ENCODE data around the gene LRG1.
A peak's percentile ranks its signal among the peaks of the same experiment; 100 is the strongest.

LRG1 gene

DNA sequence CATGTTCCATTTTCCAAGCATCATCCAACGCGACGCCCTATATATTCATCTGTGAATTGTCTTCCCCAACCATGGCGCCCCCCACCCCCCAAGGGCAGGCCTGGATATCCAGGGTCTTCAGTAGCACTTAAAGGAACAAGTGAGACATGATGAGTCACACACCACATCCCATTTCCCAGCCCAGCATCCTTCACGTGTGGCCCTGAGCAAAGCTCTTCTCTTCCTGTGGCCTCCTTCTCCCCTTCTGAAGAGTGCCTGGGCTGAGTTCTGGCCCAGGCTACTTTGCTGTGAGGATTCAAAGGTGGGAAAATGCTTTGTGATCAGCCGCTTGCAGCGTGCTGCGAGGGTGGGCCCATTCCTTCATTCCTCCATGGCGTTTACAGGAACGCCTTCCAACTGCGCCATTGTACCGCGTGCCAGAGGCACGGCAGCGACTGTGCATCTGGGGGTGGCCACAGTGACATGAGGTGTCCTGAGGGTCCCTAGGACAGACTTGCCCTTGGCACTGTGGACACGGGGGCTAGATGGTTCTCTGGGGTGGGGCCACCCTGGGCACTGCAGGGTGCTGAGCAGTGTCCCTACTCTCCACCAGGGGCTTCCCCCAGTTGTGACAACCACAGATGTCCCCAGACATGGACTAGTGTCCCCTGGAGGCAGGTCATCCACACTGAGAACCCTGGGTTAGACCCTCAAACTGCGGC, 33.2 kb downstream of the LRG1 start:
- DNase-seq: peak; percentile 38

DNA sequence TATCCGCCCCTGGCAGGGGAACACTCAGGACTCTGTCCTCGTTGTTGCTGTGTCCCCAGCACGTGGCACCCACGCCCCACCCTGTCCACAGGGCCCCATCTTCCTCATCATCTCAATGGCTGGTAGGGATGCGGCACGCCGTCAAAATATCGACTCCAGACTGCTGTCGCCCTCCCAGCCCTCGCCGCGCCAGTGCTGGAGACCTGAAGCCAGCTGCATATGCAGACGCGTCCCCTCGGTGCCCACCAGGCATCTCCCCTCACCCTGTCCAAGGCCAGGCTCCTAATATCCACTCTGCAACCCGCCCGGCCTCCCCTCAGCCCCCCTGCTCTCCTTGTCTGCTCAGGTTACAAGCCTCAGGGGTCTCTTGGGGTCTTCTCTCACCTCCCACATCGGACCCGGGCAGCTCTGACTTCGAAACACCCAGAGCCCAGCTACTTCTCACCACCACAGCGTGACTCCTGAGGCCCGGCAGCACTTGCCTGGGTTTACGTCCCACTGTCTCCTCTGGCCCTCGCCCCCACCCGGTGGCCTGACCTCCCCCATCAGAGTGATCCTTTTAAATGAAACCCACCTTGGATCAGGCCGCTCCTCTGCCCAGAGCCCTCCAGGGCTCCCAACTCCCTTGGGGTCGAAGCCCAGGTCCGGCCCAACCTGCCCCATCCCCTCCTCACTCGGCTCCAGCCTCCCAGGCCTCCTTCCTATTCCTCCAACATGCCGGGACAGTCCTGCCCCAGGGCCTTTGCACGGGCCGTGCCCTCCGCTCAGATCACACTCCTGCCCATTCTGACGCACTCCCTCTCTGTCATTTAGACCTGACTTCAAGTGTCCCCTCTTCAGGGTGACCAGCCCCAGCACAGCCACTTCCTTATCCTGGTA, 34.0 kb downstream of the LRG1 start:
- DNase-seq: no peak

DNA sequence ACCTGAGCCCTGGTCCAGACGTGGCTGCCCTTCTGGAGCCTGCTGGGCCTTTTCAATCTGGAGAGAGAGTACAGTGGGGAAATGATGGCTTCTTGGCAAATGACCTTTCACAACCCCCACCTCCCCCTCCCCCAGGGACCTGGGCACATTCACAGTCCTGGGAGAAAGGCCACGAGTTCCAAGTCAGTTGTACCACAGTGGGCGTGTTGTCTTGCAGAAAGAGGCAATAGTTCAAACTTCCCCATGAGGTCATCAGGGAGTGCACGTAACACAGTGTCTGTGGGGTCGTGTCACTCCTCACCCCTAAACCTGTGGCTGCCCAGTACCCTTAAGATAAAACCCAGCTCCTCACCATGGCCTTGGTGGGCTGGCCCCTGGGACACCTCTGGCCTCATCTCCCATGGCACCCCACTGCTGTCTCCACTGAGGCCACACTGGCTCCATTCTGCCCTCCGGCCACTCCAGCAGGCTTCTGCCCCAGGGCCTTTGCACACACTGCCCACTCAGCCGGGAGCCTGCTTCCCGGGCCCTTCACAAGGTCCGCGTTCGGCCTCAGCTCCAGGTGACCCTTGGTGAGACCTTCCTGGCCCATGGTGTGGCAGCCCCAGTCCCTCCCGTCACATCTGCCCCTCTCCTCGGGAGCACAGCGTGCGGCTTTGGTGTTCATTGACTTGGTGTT, 34.8 kb downstream of the LRG1 start:
- no peak for DNase-seq

DNA sequence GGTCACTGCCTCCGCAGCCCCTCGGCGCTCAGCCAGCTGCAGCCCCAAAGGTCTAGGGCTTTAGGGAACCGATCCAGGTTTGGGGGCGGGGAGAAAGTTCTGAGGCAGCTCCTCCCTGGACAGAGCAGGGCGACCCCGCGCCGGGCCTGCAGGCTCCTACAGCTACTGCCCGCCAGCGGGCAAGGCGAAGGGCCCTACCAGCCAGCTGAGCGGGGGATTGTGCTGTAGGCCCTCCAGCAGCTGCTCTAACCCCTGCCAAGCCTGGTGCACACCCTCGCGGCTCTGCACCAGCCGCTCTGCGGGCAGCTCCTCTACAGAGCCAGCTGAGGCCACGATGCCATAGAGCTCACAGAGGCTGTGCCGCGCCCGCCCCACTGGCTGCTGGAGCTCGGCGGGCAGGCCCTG, 35.5 kb downstream of the LRG1 start:
- DNase-seq: no peak

DNA sequence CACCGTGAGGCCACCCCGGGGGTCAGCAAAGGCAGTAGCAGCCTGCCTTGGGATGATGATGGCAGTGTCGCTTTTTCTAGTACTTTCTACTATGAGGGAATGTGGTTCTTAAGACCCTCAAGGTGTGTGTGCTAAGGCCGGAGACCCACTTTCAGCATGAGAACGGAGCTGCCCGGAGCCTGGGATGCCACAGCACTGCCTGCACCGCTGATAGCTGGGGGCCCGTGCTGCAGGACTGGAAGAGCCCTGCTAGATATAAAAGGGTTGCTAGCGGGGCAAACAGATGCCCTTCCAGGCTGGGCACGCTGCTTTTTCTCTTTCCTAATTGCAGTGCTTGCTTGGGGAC, 36.0 kb downstream of the LRG1 start:
- DNase-seq: no peak

DNA sequence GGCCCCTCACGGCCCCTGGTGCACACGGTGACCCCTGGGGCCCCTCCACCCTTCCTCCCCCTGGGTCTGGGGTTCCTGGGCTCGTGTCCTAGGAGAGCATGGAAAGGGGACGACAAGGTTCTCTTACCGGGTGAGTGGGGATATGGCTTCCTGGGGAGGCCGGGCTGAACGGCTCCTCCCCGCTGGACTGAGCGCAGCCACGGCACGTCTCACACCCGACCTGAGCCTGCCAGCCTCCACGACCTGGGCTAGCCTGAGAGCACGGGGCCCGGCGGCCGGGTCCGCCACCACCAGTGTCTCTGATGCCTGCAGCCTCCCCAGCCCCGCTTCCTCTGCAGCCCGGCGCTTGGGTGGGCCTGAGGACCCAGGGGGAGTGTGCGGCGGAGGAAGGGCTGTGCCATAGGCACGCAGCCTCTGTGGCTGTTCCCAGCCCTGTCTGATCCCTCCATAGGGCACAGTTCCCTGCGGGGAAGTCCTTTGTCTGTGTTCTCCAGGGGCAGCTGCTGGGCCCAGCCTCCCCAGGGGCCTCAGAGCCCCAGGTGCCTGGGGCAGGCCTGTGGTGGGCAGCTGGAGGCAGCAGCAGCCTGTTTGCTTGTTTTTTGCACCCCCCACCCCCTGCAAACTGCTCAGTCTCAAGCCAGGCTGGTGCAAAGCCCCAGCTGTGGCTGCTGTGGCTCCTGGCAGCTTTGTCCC, 36.6 kb downstream of the LRG1 start:
- DNase-seq: no peak

DNA sequence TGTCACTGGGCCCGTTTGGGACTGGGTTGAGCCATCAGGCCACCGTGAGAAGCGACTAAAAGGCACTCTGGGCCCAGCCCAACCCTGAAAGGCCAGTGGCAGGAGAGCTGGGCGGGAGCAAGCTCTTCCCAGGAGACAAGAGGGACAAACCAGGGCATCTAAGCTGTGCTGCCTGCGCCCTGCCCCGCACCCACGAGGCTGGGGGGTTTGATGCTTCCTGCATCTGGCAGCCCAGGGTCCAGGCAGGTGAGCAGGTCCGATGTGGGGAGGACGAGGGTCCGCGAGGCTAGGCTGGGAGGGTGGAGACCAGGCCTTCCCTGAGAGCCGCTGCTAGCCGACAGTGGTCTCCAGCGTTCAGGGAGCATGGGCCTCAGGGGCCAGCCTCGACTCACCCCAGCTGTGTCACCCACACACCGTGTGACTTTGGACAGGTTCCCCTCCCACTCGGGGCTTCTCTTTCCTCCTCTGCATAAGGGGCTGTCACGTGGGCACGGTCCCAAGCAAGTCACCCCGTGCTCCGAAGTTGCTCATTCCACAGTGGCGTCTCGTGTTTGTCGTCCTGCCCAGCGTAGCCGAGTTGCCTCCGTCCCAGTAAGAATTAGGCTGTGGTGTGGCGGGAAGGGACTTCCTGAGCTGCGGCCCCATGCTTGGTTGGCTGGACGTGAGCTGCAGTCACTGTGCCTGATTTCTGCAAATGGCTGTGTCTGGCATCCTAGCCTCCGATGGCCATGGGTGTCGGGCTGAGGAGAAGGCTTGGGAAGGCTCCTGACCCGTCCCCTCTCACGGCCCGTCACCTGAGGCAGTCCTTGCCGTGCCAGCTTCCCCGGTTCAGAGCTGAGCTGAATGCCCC, 37.3 kb downstream of the LRG1 start:
- no peak for DNase-seq

DNA sequence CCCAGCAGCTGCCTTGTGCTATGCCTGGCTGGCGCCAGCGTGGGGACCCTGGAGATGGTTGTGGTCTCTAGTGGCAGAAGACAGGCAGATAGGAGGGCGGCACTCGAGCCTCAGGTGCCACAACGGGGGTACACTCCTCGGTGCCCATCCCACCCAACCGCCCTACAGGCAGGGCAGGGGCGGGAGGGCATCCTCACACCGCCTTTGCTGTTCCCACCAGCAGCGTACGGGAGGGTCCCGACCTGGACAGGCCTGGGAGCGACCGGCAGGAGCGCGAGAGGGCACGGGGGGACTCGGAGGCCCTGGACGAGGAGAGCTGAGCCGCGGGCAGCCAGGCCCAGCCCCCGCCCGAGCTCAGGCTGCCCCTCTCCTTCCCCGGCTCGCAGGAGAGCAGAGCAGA, 38.1 kb downstream of the LRG1 start:
- DNase-seq: no peak

DNA sequence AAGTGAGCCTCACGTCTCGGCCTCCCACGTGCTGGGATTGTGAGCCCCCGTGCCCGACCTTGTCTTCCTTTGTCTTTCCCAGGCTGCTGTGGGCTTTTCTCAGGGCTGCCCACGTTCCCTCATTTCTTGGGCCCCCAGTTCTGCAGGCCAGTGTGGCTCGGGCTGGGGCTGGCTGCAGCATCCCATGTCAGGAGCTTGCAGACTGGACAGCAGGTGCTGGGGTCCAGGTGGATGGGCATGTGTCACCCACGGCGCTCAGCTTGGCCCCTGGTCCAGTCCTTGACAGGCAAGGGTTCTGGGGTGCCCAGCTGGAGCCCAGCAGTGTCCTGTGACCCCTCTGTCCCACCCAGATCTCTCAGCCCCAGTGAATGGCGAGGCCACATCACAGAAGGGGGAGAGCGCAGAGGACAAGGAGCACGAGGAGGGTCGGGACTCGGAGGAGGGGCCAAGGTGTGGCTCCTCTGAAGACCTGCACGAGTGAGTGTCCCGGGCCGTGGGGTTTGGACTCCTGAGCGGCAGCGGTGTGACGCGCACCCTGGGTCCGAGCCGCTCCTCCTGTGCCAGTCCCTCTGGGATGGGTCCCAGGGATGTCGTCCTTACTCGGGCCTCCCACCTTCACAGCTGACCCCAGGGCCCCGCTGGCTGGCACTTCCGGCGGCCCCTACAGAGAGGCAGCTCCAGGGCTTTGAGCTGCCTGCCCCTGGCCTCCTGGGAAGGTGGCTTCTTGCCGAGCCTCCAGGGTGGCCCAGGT, 38.8 kb downstream of the LRG1 start:
- no peak for DNase-seq

DNA sequence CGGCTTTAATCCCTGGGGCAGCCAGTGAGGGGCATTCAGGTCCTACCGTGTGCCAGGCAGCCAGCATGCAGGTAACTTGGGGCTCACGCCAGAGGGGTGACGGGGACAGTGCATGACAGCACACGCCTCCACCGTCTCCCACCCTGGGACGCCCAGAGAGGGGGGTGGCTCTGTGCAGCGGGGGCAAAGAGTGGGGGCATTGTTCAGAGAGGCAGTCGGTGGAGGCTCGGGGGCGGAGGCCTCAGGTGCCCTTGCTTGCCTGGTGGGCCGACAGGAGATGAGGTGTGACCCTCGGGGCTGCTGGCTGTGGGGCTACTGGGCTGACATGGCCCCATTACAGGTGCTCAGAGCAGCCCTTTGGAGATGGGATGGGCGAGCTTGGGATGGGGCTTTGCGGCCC, 40.0 kb downstream of the LRG1 start:
- no peak for DNase-seq

DNA sequence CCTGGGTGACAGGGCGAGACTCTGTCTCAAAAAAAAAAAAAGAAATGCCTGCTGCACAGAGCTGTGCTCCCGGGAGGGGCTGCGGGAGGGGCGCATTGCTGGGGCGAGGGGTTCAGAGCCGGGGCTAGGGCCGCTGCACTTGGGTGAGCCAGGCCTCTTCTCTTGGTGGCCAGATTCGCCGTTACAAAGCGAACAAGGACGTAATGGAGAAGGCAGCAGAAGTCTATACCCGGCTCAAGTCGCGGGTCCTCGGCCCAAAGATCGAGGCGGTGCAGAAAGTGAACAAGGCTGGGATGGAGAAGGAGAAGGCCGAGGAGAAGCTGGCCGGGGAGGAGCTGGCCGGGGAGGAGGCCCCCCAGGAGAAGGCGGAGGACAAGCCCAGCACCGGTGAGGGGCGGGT, 40.5 kb downstream of the LRG1 start:
- DNase-seq: no peak

DNA sequence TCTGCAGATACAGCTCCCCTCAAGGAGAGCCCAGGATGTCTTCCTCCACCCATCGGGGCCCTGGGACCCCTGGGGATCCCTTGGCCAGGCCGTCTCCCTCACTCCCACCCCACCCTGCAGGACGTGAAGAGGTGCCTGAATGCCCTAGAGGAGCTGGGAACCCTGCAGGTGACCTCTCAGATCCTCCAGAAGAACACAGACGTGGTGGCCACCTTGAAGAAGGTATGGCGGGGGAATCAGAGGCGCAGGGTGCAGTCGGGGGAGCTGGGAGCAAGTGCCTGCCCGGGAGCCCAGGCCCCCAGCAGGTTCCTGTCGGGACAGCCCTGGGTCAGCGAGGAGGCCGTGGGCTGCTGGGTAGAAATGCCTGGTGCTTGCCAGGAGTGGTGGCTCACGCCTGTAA, 41.1 kb downstream of the LRG1 start:
- no peak for DNase-seq

DNA sequence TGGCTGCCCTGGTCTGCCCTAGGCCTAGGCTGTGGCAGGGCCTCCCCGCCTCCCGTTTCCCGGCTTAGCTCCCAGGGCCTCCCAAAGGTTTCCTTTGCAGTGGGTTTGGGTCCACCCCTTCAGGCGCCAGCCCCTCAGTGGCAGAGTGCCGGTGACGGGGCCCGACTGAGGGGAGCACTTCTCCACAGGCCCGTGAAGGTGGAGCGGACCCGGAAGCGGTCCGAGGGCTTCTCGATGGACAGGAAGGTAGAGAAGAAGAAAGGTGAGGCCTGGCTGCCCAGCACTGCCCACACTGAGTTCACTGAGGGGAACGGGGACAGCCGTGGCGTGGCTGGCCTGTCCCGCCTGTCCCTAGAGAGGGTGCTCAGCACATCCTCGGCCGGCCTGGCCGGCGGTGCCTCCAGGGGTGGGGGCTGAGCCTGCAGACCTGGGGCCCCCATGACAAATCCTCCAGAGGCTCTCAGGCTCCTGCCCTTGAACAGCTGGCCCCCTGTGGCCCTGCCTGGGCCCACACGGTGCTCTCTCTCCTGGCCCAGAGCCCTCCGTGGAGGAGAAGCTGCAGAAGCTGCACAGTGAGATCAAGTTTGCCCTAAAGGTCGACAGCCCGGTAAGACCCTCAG, 42.0 kb downstream of the LRG1 start:
- no peak for DNase-seq

DNA sequence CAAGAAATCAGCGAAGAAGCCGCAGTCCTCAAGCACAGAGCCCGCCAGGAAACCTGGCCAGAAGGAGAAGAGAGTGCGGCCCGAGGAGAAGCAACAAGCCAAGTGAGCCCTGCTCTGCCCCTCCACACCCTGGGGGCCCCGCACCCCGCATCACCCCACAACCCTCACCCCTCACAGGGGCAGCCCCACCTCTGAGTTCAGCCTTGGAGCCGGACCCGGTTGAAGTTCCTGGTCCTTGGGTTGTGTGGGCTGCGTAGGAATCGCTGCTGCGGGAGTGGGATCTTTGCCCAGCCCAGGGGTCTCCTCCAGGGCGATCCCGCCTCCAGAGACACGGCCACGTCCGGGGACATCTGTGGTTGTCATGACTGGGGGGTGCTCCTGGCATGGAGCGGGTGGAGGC, 43.5 kb downstream of the LRG1 start:
- DNase-seq: no peak

DNA sequence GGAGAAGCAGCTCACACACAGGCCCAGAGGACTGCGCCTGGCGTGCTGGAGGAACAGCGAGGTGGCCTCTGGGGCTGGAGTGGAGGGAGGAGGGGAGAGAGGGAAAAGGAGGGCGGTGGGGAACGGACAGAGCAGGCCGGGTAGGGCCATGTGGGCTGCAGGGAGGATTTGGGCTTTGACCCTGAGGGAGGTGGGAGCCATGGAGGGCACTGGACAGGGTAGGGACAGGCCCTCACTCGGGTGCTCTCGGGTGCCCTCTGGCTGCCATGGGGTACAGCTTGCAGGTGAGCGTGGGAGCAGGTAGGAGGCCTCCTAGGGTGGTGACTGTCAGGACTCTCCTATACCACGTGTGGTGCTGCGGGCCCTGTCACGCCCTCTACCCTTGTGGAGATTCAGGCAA, 44.4 kb downstream of the LRG1 start:
- DNase-seq: no peak

DNA sequence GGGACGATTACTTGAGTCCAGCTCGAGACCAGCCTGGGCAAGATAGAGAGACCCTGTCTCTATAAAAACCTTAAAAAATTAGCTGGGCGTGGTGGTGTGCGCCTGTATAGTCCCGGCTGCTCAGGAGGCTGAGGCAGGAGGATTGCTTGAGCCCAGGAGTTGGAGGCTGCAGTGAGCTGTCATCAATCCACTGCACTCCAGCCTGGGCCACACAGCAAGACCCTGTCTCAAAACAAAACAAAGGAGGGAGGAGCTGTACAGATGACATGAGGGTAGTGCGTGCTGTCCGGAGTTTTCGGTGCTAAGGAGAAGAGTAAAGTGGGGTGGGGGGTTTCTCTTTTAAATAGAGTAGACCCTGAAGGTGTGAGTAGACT, 45.2 kb downstream of the LRG1 start:
- DNase-seq: no peak

DNA sequence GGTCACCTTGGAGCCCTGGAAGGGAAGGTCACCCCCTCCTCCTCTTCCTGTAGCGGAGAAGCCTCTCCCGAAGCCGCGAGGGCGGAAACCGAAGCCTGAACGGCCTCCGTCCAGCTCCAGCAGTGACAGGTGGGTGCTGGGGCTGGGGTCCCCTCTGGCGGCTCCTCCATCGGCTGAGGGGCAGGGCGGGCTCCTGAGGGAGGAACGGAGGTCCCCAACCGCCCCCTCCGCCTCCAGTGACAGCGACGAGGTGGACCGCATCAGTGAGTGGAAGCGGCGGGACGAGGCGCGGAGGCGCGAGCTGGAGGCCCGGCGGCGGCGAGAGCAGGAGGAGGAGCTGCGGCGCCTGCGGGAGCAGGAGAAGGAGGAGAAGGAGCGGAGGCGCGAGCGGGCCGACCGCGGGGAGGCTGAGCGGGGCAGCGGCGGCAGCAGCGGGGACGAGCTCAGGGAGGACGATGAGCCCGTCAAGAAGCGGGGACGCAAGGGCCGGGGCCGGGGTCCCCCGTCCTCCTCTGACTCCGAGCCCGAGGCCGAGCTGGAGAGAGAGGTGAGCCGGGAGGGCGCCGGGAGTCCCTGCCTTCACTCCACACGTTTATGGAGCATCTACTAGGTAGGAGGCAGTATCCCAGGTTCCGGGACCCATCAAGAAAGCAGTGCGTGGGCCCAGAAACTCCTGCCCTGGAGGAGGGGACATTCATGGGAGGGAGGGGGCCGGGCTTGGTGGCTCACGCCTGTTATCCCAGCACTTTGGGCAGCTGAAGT, 45.7 kb downstream of the LRG1 start:
- DNase-seq: no peak

DNA sequence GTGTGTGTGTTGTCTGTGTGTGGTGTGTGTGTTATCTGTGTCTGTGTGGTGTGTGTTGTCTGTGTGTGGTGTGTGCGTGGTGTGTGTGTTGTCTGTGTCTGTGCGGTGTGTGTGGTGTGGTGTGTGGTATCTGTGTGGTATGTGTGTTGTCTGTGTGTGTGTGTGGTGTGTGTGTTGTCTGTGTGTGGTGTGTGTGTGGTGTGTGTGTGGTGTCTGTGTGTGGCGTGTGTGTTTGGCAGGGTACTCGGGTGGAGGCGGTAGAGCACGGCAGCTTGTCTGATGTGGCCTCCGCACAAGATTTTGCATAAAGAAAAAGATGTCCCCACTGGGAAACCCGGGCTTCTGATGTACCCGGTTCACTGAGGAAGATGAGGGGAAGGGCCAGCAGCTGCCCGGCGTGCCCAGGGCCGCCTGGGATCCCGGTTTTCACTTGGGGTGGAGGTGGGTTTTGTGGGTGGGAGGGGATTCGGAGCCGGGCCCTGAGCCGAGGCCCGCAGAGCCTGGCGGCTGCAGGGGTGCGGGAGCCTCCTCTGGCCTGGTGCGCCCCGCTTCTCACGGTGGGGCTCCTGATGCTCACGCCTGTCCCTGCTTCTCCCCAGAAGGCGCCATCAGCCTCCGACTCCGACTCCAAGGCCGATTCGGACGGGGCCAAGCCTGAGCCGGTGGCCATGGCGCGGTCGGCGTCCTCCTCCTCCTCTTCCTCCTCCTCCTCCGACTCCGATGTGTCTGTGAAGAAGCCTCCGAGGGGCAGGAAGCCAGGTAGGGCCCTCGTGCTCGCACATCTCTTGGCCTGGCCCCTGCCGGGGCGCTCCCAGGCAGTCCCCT, 46.5 kb downstream of the LRG1 start:
- DNase-seq: no peak

DNA sequence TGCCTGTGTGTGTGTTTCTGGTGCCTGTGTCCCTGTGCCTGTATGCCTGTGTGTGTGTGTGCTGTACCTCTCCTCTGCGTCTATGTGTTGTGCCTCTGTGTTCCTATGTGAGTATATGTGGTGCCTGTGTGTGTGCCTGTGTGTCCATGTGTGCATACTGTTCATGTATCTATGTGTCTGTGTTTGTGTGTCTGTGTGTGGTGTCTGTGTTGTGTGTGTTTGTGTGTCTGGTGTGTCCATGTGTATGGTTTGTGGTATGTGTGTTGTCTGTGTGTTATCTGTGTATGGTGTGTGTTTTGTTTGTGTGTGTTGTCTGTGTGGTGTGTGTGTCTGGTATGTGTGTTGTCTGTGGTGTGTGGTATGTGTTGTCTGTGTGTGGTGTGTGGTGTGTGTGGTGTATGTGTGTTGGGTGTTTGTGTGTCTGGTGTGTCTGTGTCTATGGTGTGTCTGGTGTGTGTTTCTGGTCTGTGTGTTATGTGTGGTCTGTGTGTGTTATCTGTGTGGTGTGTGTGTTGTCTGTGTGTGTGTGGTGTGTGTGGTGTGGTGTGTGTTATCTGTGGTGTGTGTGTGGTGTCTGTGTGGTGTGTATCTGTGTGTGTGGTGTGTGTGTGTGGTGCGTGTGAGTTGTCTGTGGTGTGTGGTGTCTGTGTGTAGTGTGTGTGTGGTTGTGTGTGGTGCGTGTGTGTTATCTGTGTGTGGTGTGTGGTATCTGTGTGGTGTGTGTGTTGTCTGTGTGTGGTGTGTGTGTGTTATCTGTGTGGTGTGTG, 47.3 kb downstream of the LRG1 start:
- DNase-seq: no peak

Measured in NCI-H226 (cell line).